K562 (cell line): ENCODE results near the gene LRCOL1. TPM values are rescaled to one million over a fixed set of nuclear protein-coding genes. Genes with fewer than 3 reads are reported as not detected.

Experiments used
- ATAC-seq: fragments of 200-7000 bp; cut with Tn5 transposase; 3 replicates; pipeline ENCODE4 v1.9.1; 2020; ENCODE audit warnings: moderate library complexity
- BruUV-seq: library from RNA; stranded (reverse); fragments of 400-500 nt; replicated peaks from 2 replicates; lab custom pipeline; 2021; lab: Mats Ljungman, UMichigan
- CTCF ChIA-PET: fragments of 300-600 bp; formaldehyde crosslinking; extraction: SDS; loops from one replicate; lab custom pipeline; 2021; ENCODE audit warnings: low intra/inter-chr PET ratio; lab: Yijun Ruan, JAX
- POLR2A ChIA-PET: fragments of 300-600, 350-650 bp; sonication (Branson Sonifier 250); formaldehyde crosslinking; extraction: SDS; loops from one replicate; lab custom pipeline; 2021; ENCODE audit warnings: antibody characterized with exemption, inconsistent platforms; lab: Yijun Ruan, JAX
- DNase-seq, 4 experiments: peaks; one replicate each; pipeline versions ENCODE4 v3.0.0 to v3.0.0-alpha.2; 2011 to 2018; ENCODE audit warnings: low spot score in 3 of 4, mixed read lengths in 3 of 4; ENCODE audit errors: extremely low read depth in 1 of 4
- FAIRE-seq: peaks from 2 replicates; lab custom pipeline; 2011; peaks lifted over from hg19 to GRCh38; lab: Jason Lieb, UNC
- H2AFZ ChIP-seq: 2 replicates; pipeline ENCODE4 v1.6.0; 2011; ENCODE audit warnings: low read depth, low read length, control low read depth, inconsistent platforms
- H3K27ac ChIP-seq: fragments of 200-600 bp; 3 replicates; pipeline ENCODE4 v1.8.0; 2011; ENCODE audit warnings: low read depth, mild to moderate bottlenecking, control low read depth, inconsistent platforms, low read length, moderate library complexity, mixed read lengths; ENCODE audit errors: extremely low read depth
- H3K27me3 ChIP-seq, 2 experiments: fragments of 300-600 bp in 1 of 2; 2 replicates in 1 of 2; 3 replicates in 1 of 2; pipeline versions ENCODE4 v1.6.0 to v1.8.0; 2011; ENCODE audit warnings: inconsistent platforms in 2 of 2, low read length in 2 of 2, mild to moderate bottlenecking in 1 of 2, mixed read lengths in 1 of 2, moderate library complexity in 1 of 2; ENCODE audit not compliant: control insufficient read depth in 2 of 2, insufficient read depth in 2 of 2
- H3K36me3 ChIP-seq: fragments of 300-600 bp; 3 replicates; pipeline ENCODE4 v1.8.0; 2011; ENCODE audit warnings: mild to moderate bottlenecking, low read length, inconsistent platforms; ENCODE audit not compliant: control insufficient read depth, insufficient read depth
- H3K4me1 ChIP-seq, 2 experiments: fragments of 200-600 bp in 1 of 2; replicated peaks in 1 of 2; 2 replicates in 1 of 2; 3 replicates in 1 of 2; pipeline versions ENCODE4 v1.5.1 to v1.8.0; 2011; ENCODE audit warnings: inconsistent platforms in 2 of 2, low read length in 2 of 2, mild to moderate bottlenecking in 1 of 2, mixed read lengths in 1 of 2, moderate library complexity in 1 of 2; ENCODE audit not compliant: control insufficient read depth in 2 of 2, insufficient read depth in 2 of 2
- H3K4me2 ChIP-seq: 2 replicates; pipeline ENCODE4 v1.6.1; 2011; ENCODE audit warnings: low read length, control low read depth, inconsistent platforms, mixed read lengths; ENCODE audit not compliant: insufficient read depth
- H3K4me3 ChIP-seq: fragments of 200-600 bp; sonication (generic), shearing (Covaris generic); 2 replicates; pipeline ENCODE4 v1.5.1; 2016; ENCODE audit warnings: control low read depth, inconsistent platforms
- H3K79me2 ChIP-seq: fragments of 200-600 bp; 3 replicates; pipeline ENCODE4 v1.8.0; 2011; ENCODE audit warnings: low read length, inconsistent platforms; ENCODE audit not compliant: control insufficient read depth, insufficient read depth
- H3K9ac ChIP-seq, 2 experiments: 2 replicates each; pipeline versions ENCODE4 v1.6.0 to v1.6.1; 2011; ENCODE audit warnings: low read depth in 2 of 2, low read length in 2 of 2, control low read depth in 1 of 2, inconsistent platforms in 1 of 2, mild to moderate bottlenecking in 1 of 2, mixed read lengths in 1 of 2; ENCODE audit not compliant: insufficient read depth in 1 of 2
- H3K9me1 ChIP-seq: one replicate; pipeline ENCODE4 v1.6.0; 2011; ENCODE audit warnings: inconsistent platforms, mild to moderate bottlenecking, low read length, moderate library complexity; ENCODE audit not compliant: control insufficient read depth, insufficient read depth
- H3K9me3 ChIP-seq: replicated peaks from 2 replicates; pipeline ENCODE4 v1.5.1; 2011; ENCODE audit warnings: low read depth, low read length, inconsistent platforms; ENCODE audit not compliant: control insufficient read depth, insufficient read depth
- H4K20me1 ChIP-seq: replicated peaks from 2 replicates; pipeline ENCODE4 v1.6.1; 2011; ENCODE audit warnings: low read length, inconsistent platforms, mixed read lengths; ENCODE audit not compliant: control insufficient read depth, insufficient read depth
- DPF2 ChIP-seq: fragments of 450-650 bp; IDR thresholded peaks from 2 replicates; pipeline ENCODE4 v1.6.1; 2016
- FOXP1 ChIP-seq: sonication (generic); formaldehyde crosslinking; IDR thresholded peaks from 2 replicates; pipeline ENCODE4 v1.8.0; 2022; ENCODE audit warnings: mild to moderate bottlenecking, missing genetic modification reagents
- MAFF ChIP-seq: IDR thresholded peaks from 2 replicates; pipeline ENCODE4 v1.6.1; 2012; ENCODE audit warnings: low read length, improper control_type of control experiment
- MTA3 ChIP-seq: fragments of 450-650 bp; formaldehyde crosslinking; IDR thresholded peaks from 2 replicates; pipeline ENCODE4 v1.6.1; 2017; ENCODE audit warnings: mild to moderate bottlenecking, borderline replicate concordance
- NCOA6 ChIP-seq: fragments of 450-650 bp; IDR thresholded peaks from 2 replicates; pipeline ENCODE4 v1.6.1; 2017; ENCODE audit warnings: mild to moderate bottlenecking
- PML ChIP-seq: IDR thresholded peaks from 2 replicates; pipeline ENCODE4 v1.6.1; 2012; ENCODE audit warnings: low read length, inconsistent platforms
- PURB ChIP-seq: sonication (generic); formaldehyde crosslinking; IDR thresholded peaks from 2 replicates; pipeline ENCODE4 v1.9.0; 2021; ENCODE audit warnings: low read depth, mild to moderate bottlenecking, missing genetic modification reagents
- RB1 ChIP-seq: fragments of 450-650 bp; IDR thresholded peaks from 2 replicates; pipeline ENCODE4 v1.6.1; 2017; ENCODE audit warnings: low read depth, mild to moderate bottlenecking
- TEAD1 ChIP-seq, 2 experiments: fragments of 450-650 bp in 1 of 2; sonication (generic) in 1 of 2; formaldehyde crosslinking; IDR thresholded peaks; 2 replicates each; pipeline versions ENCODE4 v1.4.0 to v1.8.0; 2020 to 2022; ENCODE audit warnings: mild to moderate bottlenecking in 2 of 2, missing genetic modification reagents in 1 of 2
- ZNF124 ChIP-seq: sonication (generic); formaldehyde crosslinking; IDR thresholded peaks from 2 replicates; pipeline ENCODE4 v1.8.1; 2022; ENCODE audit warnings: missing genetic modification reagents
- ZNF174 ChIP-seq: fragments of 250-450 bp; sonication (Bioruptor Pico); IDR thresholded peaks from 2 replicates; pipeline ENCODE4 v1.4.0; 2020; ENCODE audit warnings: mild to moderate bottlenecking
- ZNF778 ChIP-seq: fragments of 450-650 bp; formaldehyde crosslinking; IDR thresholded peaks from 2 replicates; pipeline ENCODE4 v1.4.0; 2020; ENCODE audit warnings: mild to moderate bottlenecking, moderate library complexity
- WGBS: fragments of 100-300 bp; shearing (Covaris generic); methylation state at CpG from one replicate; pipeline ENCODE4 v1.1.6; 2016; ENCODE audit warnings: low coverage, mixed read lengths; ENCODE audit not compliant: insufficient coverage; ENCODE audit errors: missing lambda C conversion rate; 5-methylcytosine and 5-hydroxymethylcytosine counted together
- in situ Hi-C: fragments of 300-500 bp; cut with MboI; formaldehyde crosslinking; loops from 4 replicates; pipeline ENCODE4 v1.15.0; 2018; ENCODE audit warnings: inconsistent platforms, mixed read lengths
- intact Hi-C: fragments of 100-400 bp; cut with micrococcal nuclease; formaldehyde crosslinking; loops from 2 replicates; pipeline ENCODE4 v1.14.2; 2022
- polyA plus RNA-seq, 8 experiments: library from polyadenylated mRNA; depleted of rRNA in 4 of 8; stranded (reverse) in 5 of 8; unstranded in 3 of 8; fragments of >200 nt; fragmentation: Nextera tagmentation in 2 of 8; fragmentation: Illumina TruSeq in 1 of 8; extraction: Ambion mirVana in 2 of 8; extraction: Trizol in 1 of 8; gene quantifications; 2 replicates each; pipeline versions ENCODE4 v1.2.1 to v1.2.3, GENCODE V29; 2011 to 2014; ENCODE audit warnings: inconsistent platforms in 1 of 8, missing spikeins in 1 of 8
- total RNA-seq, 7 experiments: library from RNA; depleted of rRNA in 6 of 7; stranded (reverse); fragments of >200 nt in 6 of 7; fragmentation: Illumina TruSeq in 2 of 7; extraction: Trizol in 2 of 7; gene quantifications; 2 replicates each; pipeline versions ENCODE4 v1.2.1 to v1.2.3, GENCODE V29; 2011 to 2021; ENCODE audit warnings: low replicate concordance in 1 of 7
- TF ChIP-seq, protein P1 (sequence below): fragments of 250-450 bp; sonication (Bioruptor Pico); IDR thresholded peaks from 2 replicates; pipeline ENCODE4 v1.4.0; 2020; ENCODE audit warnings: mild to moderate bottlenecking, moderate library complexity
- TF ChIP-seq, protein P2 (sequence below): fragments of 450-650 bp; IDR thresholded peaks from 2 replicates; pipeline ENCODE4 v1.6.1; 2016; ENCODE audit warnings: missing biosample characterization, missing genetic modification characterization
- TF ChIP-seq, protein P3 (sequence below): fragments of 250-450 bp; sonication (Bioruptor Pico); IDR thresholded peaks from 2 replicates; pipeline ENCODE4 v1.4.0; 2020; ENCODE audit warnings: borderline replicate concordance
- TF ChIP-seq, protein P4 (sequence below): fragments of 450-650 bp; formaldehyde crosslinking; IDR thresholded peaks from 2 replicates; pipeline ENCODE4 v1.4.0; 2020; ENCODE audit warnings: mild to moderate bottlenecking

Gene LRCOL1
- total and polyA plus RNA-seq, 9 of the 15 experiments (the other 6 are each of a cell fraction or from before 2014, with no cell fraction given): not detected

DNA sequence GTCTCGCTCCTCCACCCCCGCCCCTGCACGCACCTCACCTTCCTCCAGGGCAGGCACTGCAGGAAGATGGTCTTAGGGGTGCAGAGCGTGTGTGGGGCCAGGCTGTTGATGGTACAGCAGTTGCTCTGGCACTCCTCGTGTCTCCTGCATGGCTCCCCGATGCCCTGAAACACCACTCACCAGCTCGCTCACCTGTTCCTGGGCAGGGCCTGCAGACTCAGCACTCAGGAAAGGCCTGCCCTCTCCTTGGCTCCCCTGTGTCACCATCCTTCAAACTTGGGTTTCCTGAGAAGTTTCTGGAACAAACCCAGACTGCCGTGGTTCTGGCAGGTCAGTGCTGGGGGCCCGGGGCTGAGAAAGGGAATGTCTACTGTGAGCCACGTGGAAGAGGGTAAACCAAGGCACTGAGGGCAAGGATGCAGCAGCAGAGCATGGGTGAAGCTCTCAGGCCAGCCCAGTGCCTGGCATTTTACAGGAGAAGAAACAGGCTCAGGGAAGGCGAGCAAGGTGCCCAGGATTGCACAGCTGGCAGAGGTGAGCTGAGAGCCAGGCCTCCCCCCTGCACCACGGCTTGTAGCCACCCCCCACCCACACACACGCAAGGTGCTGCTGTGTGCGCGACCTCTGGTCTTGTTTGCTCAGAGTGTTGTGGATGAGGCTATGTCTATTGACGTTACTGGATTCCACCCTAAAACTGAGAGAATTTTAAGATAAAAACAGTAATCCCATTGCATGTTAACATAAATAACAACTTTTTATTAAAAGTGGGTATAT, 5.5 kb downstream of the LRCOL1 start:
- ATAC-seq: no peak
- Histone ChIP-seq H3K27me3 (peaks cover 39 to 76% of the 10 kb centered on the region in 2 experiments), H3K36me3 (no peaks in the 10 kb centered on the region), H3K4me1 (peaks cover 5 to 60% of the 10 kb centered on the region in 2 experiments; a peak in 4 of 5 replicates), H3K9me3 (no peaks in the 10 kb centered on the region), H2AFZ (no peak overlapping the region), H3K4me3 (no peak overlapping the region), H3K9me1 (no peaks in the 10 kb centered on the region), H3K79me2 (no peaks in the 10 kb centered on the region), H3K27ac (no peak overlapping the region), H4K20me1 (no peaks in the 10 kb centered on the region), H3K4me2 (no peak overlapping the region), H3K9ac (no peak overlapping the region)
- WGBS: 13% methylated on average over 16 of the region's 16 CpGs
- DNase-seq: no peak
- CTCF ChIA-PET: no interaction called here
- intact Hi-C loops (no loop called here), in situ Hi-C loops (loop anchor here (5.0 kb wide), 1 partner anchor 188 kb away; no protein-coding TSS in a partner anchor)
- POLR2A ChIA-PET: no interaction called here
- BruUV-seq: no TSS peak
- no peak for FAIRE-seq
- no peak for TF ChIP-seq ZNF174 (CRISPR knock-in tag)
- no peak for TF ChIP-seq PURB (CRISPR knock-in tag)
- TF ChIP-seq, protein P1, sequence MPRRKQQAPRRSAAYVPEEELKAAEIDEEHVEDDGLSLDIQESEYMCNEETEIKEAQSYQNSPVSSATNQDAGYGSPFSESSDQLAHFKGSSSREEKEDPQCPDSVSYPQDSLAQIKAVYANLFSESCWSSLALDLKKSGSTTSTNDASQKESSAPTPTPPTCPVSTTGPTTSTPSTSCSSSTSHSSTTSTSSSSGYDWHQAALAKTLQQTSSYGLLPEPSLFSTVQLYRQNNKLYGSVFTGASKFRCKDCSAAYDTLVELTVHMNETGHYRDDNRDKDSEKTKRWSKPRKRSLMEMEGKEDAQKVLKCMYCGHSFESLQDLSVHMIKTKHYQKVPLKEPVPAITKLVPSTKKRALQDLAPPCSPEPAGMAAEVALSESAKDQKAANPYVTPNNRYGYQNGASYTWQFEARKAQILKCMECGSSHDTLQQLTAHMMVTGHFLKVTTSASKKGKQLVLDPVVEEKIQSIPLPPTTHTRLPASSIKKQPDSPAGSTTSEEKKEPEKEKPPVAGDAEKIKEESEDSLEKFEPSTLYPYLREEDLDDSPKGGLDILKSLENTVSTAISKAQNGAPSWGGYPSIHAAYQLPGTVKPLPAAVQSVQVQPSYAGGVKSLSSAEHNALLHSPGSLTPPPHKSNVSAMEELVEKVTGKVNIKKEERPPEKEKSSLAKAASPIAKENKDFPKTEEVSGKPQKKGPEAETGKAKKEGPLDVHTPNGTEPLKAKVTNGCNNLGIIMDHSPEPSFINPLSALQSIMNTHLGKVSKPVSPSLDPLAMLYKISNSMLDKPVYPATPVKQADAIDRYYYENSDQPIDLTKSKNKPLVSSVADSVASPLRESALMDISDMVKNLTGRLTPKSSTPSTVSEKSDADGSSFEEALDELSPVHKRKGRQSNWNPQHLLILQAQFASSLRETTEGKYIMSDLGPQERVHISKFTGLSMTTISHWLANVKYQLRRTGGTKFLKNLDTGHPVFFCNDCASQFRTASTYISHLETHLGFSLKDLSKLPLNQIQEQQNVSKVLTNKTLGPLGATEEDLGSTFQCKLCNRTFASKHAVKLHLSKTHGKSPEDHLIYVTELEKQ (CRISPR knock-in tag): no peak
- TF ChIP-seq, protein P2, sequence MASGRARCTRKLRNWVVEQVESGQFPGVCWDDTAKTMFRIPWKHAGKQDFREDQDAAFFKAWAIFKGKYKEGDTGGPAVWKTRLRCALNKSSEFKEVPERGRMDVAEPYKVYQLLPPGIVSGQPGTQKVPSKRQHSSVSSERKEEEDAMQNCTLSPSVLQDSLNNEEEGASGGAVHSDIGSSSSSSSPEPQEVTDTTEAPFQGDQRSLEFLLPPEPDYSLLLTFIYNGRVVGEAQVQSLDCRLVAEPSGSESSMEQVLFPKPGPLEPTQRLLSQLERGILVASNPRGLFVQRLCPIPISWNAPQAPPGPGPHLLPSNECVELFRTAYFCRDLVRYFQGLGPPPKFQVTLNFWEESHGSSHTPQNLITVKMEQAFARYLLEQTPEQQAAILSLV (tag): no peak
- no peak for TF ChIP-seq RB1
- no peak for TF ChIP-seq ZNF124
- TF ChIP-seq ZNF778 (CRISPR knock-in tag): no peak
- TF ChIP-seq MAFF: no peak
- TF ChIP-seq MTA3: no peak
- TF ChIP-seq, protein P3, sequence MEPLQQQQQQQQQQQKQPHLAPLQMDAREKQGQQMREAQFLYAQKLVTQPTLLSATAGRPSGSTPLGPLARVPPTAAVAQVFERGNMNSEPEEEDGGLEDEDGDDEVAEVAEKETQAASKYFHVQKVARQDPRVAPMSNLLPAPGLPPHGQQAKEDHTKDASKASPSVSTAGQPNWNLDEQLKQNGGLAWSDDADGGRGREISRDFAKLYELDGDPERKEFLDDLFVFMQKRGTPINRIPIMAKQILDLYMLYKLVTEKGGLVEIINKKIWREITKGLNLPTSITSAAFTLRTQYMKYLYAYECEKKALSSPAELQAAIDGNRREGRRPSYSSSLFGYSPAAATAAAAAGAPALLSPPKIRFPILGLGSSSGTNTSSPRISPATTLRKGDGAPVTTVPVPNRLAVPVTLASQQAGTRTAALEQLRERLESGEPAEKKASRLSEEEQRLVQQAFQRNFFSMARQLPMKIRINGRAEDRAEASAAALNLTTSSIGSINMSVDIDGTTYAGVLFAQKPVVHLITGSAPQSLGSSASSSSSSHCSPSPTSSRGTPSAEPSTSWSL (CRISPR knock-in tag): no peak
- no peak for TF ChIP-seq FOXP1 (CRISPR knock-in tag)
- no peak for TF ChIP-seq TEAD1 (CRISPR knock-in tag; IDR thresholded peaks at IDR 0.05)
- TF ChIP-seq, protein P4, sequence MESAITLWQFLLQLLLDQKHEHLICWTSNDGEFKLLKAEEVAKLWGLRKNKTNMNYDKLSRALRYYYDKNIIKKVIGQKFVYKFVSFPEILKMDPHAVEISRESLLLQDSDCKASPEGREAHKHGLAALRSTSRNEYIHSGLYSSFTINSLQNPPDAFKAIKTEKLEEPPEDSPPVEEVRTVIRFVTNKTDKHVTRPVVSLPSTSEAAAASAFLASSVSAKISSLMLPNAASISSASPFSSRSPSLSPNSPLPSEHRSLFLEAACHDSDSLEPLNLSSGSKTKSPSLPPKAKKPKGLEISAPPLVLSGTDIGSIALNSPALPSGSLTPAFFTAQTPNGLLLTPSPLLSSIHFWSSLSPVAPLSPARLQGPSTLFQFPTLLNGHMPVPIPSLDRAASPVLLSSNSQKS: no peak
- TF ChIP-seq DPF2: no peak
- TF ChIP-seq PML: no peak
- no peak for TF ChIP-seq NCOA6
